ENCODE measurements around the gene DOCK8. TPM values are rescaled to one million over a fixed set of nuclear protein-coding genes. Genes with fewer than 3 reads are reported as not detected.

Gene DOCK8
- total RNA-seq, 1 donor = 0.18 TPM

GRCh38 chr9:347667-348292 lies 133.1 kb downstream of the DOCK8 start:
- no peak overlapping the region for H3K4me3 ChIP-seq (ENCODE audit: low read depth, low read length)
- TF ChIP-seq, protein P1, sequence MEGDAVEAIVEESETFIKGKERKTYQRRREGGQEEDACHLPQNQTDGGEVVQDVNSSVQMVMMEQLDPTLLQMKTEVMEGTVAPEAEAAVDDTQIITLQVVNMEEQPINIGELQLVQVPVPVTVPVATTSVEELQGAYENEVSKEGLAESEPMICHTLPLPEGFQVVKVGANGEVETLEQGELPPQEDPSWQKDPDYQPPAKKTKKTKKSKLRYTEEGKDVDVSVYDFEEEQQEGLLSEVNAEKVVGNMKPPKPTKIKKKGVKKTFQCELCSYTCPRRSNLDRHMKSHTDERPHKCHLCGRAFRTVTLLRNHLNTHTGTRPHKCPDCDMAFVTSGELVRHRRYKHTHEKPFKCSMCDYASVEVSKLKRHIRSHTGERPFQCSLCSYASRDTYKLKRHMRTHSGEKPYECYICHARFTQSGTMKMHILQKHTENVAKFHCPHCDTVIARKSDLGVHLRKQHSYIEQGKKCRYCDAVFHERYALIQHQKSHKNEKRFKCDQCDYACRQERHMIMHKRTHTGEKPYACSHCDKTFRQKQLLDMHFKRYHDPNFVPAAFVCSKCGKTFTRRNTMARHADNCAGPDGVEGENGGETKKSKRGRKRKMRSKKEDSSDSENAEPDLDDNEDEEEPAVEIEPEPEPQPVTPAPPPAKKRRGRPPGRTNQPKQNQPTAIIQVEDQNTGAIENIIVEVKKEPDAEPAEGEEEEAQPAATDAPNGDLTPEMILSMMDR (IDR thresholded peaks at IDR 0.05; ENCODE audit: insufficient read depth, low read length) = peak; percentile 71
- peak; percentile 58 for DNase-seq (ENCODE audit: low read depth)

GRCh38 chr9:350384-350783 lies 135.7 kb downstream of the DOCK8 start:
- no peak for DNase-seq (ENCODE audit: low read depth)
- H3K4me3 ChIP-seq (ENCODE audit: low read depth, low read length) = no peak overlapping the region
- TF ChIP-seq, protein P1 (IDR thresholded peaks at IDR 0.05; ENCODE audit: insufficient read depth, low read length) = no peak

- no peak overlapping the region for H3K4me3 ChIP-seq (ENCODE audit: low read depth, low read length)
- no peak for DNase-seq (ENCODE audit: low read depth)
- TF ChIP-seq, protein P1 (IDR thresholded peaks at IDR 0.05; ENCODE audit: insufficient read depth, low read length) = no peak
Observed at GRCh38 chr9:351916-352315, 137.3 kb downstream of the DOCK8 start.

DNA sequence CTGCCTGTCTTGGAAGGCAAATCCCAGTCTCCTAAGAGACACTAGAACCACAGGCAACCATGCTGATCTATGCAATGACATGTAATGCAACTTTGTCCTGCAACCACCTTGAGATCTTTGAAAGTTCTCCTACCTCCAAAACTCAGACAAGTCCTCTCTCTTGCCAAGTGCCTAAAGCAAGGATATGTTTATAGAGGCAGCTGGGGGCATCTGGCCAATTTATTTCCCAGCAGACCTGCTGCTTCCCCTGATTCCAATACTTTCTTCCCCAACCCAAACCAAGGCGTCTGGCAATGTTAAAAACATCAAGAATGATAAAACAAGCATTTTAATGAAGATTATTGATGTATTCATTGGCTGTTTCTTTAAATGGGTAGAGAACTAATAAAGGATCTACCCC lies 138.4 kb downstream of the DOCK8 start:
- TF ChIP-seq, protein P1 (IDR thresholded peaks at IDR 0.05; ENCODE audit: insufficient read depth, low read length) = no peak
- no peak for DNase-seq (ENCODE audit: low read depth)
- H3K4me3 ChIP-seq (ENCODE audit: low read depth, low read length) = no peak overlapping the region

DNA sequence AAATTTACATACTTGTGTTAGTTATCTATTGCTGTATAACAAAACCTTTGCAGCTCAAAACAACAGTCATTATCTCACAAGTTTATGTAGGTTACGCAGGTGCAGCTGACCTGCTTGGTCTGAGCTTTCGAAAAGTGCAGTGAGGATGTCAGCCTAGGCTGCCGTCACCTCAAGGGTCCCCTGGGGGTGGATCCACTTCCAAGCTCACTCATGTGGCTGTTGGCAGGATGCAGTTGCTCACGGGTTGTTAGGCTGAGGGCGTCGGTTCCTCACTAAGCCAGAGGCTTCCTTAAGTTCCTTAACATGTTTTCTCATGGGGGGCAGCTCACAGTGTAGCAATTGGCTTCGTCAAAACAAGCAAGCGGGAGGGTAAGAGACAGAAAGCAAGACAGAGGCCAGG lies 139.8 kb downstream of the DOCK8 start:
- no peak overlapping the region for H3K4me3 ChIP-seq (ENCODE audit: low read depth, low read length)
- TF ChIP-seq, protein P1 (IDR thresholded peaks at IDR 0.05; ENCODE audit: insufficient read depth, low read length) = no peak
- no peak for DNase-seq (ENCODE audit: low read depth)

DNA sequence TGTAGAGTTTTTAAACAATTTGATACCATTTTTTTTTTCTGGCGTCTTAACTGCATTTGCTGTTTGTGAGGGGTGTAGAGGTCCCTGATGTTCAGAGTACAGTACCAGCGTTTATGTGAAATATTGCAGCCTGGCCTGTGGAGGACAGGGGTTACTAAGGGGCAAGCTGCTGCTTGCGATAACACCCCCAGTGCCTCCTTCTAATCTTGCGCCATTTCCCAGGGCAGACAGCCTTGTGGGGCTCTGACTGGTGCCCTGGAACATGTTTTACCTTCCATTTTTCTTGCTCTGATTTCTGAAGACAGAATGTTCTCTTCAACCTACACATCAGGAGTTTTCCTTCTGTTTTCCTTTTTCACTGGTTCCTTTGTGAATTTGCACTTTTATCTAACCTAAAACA lies 142.9 kb downstream of the DOCK8 start:
- TF ChIP-seq, protein P1 (IDR thresholded peaks at IDR 0.05; ENCODE audit: insufficient read depth, low read length) = no peak
- no peak for DNase-seq (ENCODE audit: low read depth)
- H3K4me3 ChIP-seq (ENCODE audit: low read depth, low read length) = no peak overlapping the region

Data from fibroblast of the aortic adventitia (primary cell).